Osteoblast (primary cell): ENCODE results near the gene UBE2D2. TPM values are rescaled to one million over a fixed set of nuclear protein-coding genes. Genes with fewer than 3 reads are reported as not detected.
"Not testable (repeated sequence)": the region's sequence is repeated elsewhere in the genome, so short reads cannot be mapped to it uniquely, and the experiment has no call there.

Experiments used
- DNase-seq: peaks from one replicate; pipeline ENCODE4 v3.0.0; 2011; ENCODE audit warnings: low spot score, mixed read lengths; ENCODE audit not compliant: insufficient read length; ENCODE audit errors: missing footprints
- H2AFZ ChIP-seq: 2 replicates; pipeline ENCODE4 v1.6.0; 2011; ENCODE audit warnings: mild to moderate bottlenecking, low read length
- H3K27ac ChIP-seq: 2 replicates; pipeline ENCODE4 v1.5.1; 2011; ENCODE audit warnings: mild to moderate bottlenecking, low read depth, low read length, moderate library complexity
- H3K27me3 ChIP-seq: 2 replicates; pipeline ENCODE4 v1.6.0; 2012; ENCODE audit warnings: mild to moderate bottlenecking, control low read depth, inconsistent platforms, low read length, moderate library complexity; ENCODE audit not compliant: insufficient read depth
- H3K36me3 ChIP-seq: 2 replicates; pipeline ENCODE4 v1.5.1; 2011; ENCODE audit warnings: mild to moderate bottlenecking, low read length, control low read depth, moderate library complexity; ENCODE audit not compliant: insufficient read depth
- H3K4me1 ChIP-seq: 2 replicates; pipeline ENCODE4 v1.5.1; 2011; ENCODE audit warnings: mild to moderate bottlenecking, low read length, control low read depth, moderate library complexity; ENCODE audit not compliant: insufficient read depth
- H3K4me2 ChIP-seq: 2 replicates; pipeline ENCODE4 v1.6.0; 2011; ENCODE audit warnings: mild to moderate bottlenecking, low read length; ENCODE audit not compliant: insufficient read depth
- H3K4me3 ChIP-seq: fragments of 200-600 bp; sonication (generic); 3 replicates; pipeline ENCODE4 v1.5.1; 2012; ENCODE audit warnings: mild to moderate bottlenecking, low read length, inconsistent platforms; ENCODE audit not compliant: insufficient read depth
- H3K79me2 ChIP-seq: 2 replicates; pipeline ENCODE4 v1.6.0; 2012; ENCODE audit warnings: mild to moderate bottlenecking, low read length, control low read depth, inconsistent platforms; ENCODE audit not compliant: insufficient read depth
- H3K9me3 ChIP-seq: 2 replicates; pipeline ENCODE4 v1.5.1; 2011; ENCODE audit warnings: low read depth, low read length, control low read depth
- H4K20me1 ChIP-seq: 2 replicates; pipeline ENCODE4 v1.6.0; 2012; ENCODE audit warnings: mild to moderate bottlenecking, low read length, control low read depth; ENCODE audit not compliant: insufficient read depth
- total RNA-seq: library from RNA; depleted of rRNA; stranded (reverse); fragments of >200 nt; gene quantifications from 2 replicates; pipeline ENCODE4 v1.2.3, GENCODE V29; 2012
- TF ChIP-seq, protein P1 (sequence below): IDR thresholded peaks from 2 replicates; pipeline ENCODE4 v1.5.1; 2011; ENCODE audit warnings: mild to moderate bottlenecking, low read depth, low read length, moderate library complexity; ENCODE audit errors: extremely low read depth

UBE2D2 gene
- total RNA-seq, 1 donor, result 52.8 TPM

DNA sequence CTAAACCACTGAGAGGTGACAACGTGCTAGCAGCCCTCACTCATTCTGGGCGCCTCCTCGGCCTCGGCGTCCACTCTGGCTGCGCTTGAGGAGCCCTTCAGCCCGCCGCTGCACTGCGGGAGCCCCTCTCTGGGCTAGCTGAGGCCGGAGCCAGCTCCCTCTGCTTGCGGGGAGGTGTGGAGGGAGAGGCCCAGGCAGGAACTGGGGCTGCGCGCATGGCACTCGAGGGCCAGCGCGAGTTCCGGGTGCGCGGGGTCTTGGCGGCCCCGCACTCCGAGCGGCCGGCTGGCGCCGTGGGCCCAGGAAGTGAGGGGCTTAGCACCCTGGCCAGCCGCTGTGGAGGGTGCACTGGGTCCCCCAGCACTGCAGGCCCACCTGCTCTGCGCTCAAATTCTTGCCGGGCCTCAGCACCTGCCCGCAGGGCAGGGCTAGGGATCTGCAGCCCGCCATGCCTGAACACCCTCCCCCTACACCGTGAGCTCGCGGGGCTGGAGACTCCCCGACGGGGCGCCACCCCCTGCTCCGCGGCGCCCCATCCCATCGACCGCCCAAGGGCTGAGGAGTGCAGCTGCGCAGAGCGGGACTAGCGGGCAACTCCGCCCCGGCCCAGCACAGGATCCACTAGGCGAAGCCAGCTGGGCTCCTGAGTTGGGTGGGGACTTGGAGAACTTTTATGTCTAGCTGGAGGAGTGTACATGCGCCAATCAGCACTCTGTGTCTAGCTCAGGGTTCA, 11.8 kb upstream of the UBE2D2 start:
- Histone ChIP-seq H3K27ac (no peak overlapping the region), H3K27me3 (no peaks in the 10 kb centered on the region), H3K4me1 (no peaks in the 10 kb centered on the region), H3K4me3 (no peak overlapping the region), H4K20me1 (no peaks in the 10 kb centered on the region), H3K79me2 (no peaks in the 10 kb centered on the region), H3K9me3 (no peaks in the 10 kb centered on the region), H3K4me2 (no peak overlapping the region), H2AFZ (no peak overlapping the region), H3K36me3 (no peaks in the 10 kb centered on the region)
- no peak for DNase-seq
- TF ChIP-seq, protein P1, sequence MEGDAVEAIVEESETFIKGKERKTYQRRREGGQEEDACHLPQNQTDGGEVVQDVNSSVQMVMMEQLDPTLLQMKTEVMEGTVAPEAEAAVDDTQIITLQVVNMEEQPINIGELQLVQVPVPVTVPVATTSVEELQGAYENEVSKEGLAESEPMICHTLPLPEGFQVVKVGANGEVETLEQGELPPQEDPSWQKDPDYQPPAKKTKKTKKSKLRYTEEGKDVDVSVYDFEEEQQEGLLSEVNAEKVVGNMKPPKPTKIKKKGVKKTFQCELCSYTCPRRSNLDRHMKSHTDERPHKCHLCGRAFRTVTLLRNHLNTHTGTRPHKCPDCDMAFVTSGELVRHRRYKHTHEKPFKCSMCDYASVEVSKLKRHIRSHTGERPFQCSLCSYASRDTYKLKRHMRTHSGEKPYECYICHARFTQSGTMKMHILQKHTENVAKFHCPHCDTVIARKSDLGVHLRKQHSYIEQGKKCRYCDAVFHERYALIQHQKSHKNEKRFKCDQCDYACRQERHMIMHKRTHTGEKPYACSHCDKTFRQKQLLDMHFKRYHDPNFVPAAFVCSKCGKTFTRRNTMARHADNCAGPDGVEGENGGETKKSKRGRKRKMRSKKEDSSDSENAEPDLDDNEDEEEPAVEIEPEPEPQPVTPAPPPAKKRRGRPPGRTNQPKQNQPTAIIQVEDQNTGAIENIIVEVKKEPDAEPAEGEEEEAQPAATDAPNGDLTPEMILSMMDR, result no peak

DNA sequence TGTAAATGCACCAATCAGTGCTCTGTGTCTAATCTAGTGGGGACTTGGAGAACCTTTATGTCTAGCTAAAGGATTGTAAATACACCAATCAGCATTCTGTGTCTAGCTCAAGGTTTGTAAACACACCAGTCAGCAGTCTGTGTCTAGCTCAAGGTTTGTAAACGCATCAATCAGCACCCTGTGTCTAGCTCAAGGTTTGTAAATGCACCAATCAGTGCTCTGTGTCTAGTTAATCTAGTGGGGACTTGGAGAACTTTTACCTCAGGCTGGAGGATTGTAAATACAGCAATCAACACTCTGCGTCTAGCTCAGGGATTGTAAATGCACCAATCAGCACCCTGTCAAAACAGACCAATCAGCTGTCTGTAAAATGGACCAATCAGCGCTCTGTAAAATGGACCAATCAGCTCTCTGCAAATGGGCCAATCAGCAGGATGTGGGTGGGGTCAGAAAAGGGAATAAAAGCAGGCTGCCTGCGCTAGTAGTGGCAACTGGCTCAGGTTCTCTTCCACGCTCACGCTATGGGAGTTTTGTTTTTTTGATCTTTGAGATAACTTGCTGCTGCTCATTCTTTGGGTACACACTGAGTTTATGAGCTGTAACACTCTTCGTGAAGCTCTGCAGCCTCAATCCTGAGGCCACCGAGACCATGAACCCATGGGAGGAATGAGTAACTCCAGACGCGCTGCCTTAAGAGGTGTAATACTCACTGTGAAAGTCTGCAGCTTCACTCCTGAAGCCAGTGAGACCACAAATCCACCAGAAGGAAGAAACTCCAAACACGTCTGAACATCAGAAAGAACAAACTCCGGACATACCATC, 10.9 kb upstream of the UBE2D2 start:
- H3K36me3 ChIP-seq, H2AFZ ChIP-seq, H4K20me1 ChIP-seq, H3K27me3 ChIP-seq, H3K4me2 ChIP-seq, H3K79me2 ChIP-seq, H3K4me1 ChIP-seq, H3K9me3 ChIP-seq, H3K4me3 ChIP-seq, DNase-seq, H3K27ac ChIP-seq: not testable (repeated sequence)

DNA sequence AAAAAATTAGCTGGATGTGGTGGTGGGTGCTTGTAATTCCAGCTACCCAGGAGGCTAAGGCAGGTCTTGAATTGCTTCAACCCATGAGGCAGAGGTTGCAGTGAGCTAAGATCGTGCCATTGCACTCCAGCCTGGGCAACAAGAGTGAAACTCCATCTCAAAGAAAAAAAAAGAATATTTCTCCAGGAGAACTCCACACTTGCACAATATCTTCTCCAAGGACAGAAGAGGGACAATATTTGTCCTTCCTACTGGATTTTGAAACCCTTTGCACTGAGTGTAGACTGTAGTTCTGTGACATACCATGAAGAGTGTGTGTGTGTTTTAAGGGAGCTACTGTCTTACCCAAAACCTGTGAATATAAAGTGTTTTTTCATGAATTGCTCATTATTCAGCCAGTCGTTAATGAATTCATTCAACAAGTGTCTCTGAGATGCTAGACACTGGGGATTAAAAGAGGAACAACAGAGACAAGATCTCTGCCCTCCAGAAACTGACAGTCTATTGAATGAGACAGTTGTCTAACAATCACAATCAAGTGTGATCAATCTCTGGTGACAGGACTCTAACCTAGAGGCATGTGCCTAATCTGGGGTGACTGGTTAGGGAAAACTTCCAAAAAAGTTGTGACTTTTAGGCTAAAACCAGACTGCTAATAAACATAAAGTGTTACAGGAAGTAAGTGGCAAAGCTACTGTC, 9.8 kb upstream of the UBE2D2 start:
- Histone ChIP-seq H3K4me1 (no peaks in the 10 kb centered on the region), H3K27me3 (no peaks in the 10 kb centered on the region), H3K4me2 (no peak overlapping the region), H4K20me1 (no peaks in the 10 kb centered on the region), H3K79me2 (no peaks in the 10 kb centered on the region), H3K9me3 (no peaks in the 10 kb centered on the region), H3K27ac (no peak overlapping the region), H3K4me3 (no peak overlapping the region), H2AFZ (no peak overlapping the region), H3K36me3 (no peaks in the 10 kb centered on the region)
- TF ChIP-seq, protein P1, result no peak
- DNase-seq, result no peak

DNA sequence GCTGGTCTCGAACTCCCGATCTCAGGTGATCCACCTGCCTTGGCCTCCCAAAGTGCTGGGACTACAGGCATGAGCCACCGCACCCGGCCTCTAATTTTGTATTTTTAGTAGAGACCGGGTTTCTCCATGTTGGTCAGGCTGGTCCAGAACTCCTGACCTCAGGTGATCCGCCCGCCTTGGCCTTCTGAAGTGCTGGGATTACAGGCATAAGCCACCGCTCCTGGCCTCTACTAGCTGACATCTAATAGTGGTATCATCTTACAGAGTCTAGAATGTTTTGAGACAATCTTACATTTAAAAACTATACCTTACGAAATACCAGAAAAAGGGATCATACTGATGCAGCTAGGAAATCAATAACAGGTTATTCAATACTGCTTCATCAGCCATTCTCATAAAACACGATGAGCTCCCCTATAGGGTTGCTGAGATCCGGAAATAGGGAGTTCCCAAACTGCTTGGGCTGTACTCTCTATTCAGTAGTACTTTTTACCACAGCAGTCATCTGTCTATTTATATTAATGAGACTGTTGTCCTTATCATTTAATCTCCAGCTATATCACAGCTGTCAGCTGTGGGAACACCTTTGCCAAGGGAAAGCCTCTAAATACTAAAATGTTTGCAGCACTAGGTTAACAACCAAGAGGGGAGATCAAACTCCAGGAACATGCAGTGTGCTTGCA, 8.1 kb upstream of the UBE2D2 start:
- no peak for DNase-seq
- Histone ChIP-seq H3K4me1 (no peaks in the 10 kb centered on the region), H3K79me2 (no peaks in the 10 kb centered on the region), H4K20me1 (no peaks in the 10 kb centered on the region), H3K36me3 (no peaks in the 10 kb centered on the region), H3K27me3 (no peaks in the 10 kb centered on the region), H3K4me2 (no peak overlapping the region), H3K27ac (no peak overlapping the region), H3K4me3 (no peak overlapping the region), H3K9me3 (no peaks in the 10 kb centered on the region), H2AFZ (no peak overlapping the region)
- TF ChIP-seq, protein P1, result no peak
